HCT116 (cell line): ENCODE measurements around the gene KLHL17. TPM values are rescaled to one million over a fixed set of nuclear protein-coding genes. Genes with fewer than 3 reads are reported as not detected.
A peak's percentile ranks its signal among the peaks of the same experiment; 100 is the strongest.

Experiments
- ATAC-seq: fragments of 200-7000 bp; cut with Tn5 transposase; 2 replicates; pipeline ENCODE4 v1.9.1; 2020; ENCODE audit warnings: mild to moderate bottlenecking, moderate library complexity
- BruUV-seq: library from RNA; stranded (reverse); fragments of 400-500 nt; replicated peaks from 2 replicates; lab custom pipeline; 2021; lab: Mats Ljungman, UMichigan
- CTCF ChIA-PET: fragments of 300-600 bp; sonication (Branson Sonifier 250); formaldehyde crosslinking; loops from one replicate; lab custom pipeline; 2021; ENCODE audit warnings: antibody characterized with exemption; lab: Charles Lee
- POLR2A ChIA-PET: fragments of 300-600, 350-600 bp; sonication (Branson Sonifier 250); formaldehyde crosslinking; loops from one replicate; lab custom pipeline; 2021; ENCODE audit warnings: antibody characterized with exemption; lab: Charles Lee
- RAD21 ChIA-PET, 2 experiments: fragments of 300-600 bp; sonication (Branson Sonifier 250); formaldehyde crosslinking; loops; one replicate each; lab custom pipeline; 2023; ENCODE audit warnings: low total read pairs in 2 of 2; ENCODE audit not compliant: uncharacterized antibody in 2 of 2, unreplicated experiment in 2 of 2, low non-redundant PET in 1 of 2; lab: Charles Lee
- DNase-seq: peaks from one replicate; pipeline ENCODE4 v3.0.0-alpha.2; 2010; ENCODE audit warnings: low read depth, low spot score
- H2AFZ ChIP-seq: fragments of 200-600 bp; shearing (Covaris generic), sonication (generic); 2 replicates; pipeline ENCODE4 v1.6.1; 2017; ENCODE audit warnings: low read depth, mixed run types, mixed read lengths, antibody characterized with exemption, low read length; ENCODE audit not compliant: poor library complexity, severe bottlenecking
- H3K27ac ChIP-seq: 2 replicates; pipeline ENCODE4 v1.5.1; 2012; ENCODE audit warnings: low read depth, low read length
- H3K27me3 ChIP-seq: fragments of 200-600 bp; sonication (generic); 2 replicates; pipeline ENCODE4 v1.6.1; 2016; ENCODE audit warnings: mixed run types, low read length, mixed read lengths; ENCODE audit not compliant: insufficient read depth
- H3K36me3 ChIP-seq, 2 experiments: fragments of 200-500 bp in 1 of 2; fragments of 200-600 bp in 1 of 2; sonication (Bioruptor generic) in 1 of 2; sonication (generic) in 1 of 2; 2 replicates each; pipeline versions ENCODE4 v1.5.1 to v1.6.1; 2014 to 2016; ENCODE audit warnings: low read length in 2 of 2, inconsistent platforms in 1 of 2, mixed read lengths in 1 of 2, mixed run types in 1 of 2; ENCODE audit not compliant: insufficient read depth in 2 of 2, control insufficient read depth in 1 of 2
- H3K4me1 ChIP-seq, 2 experiments: fragments of 200-600 bp in 1 of 2; sonication (generic) in 1 of 2; 2 replicates each; pipeline versions ENCODE4 v1.5.1 to v1.6.1; 2012 to 2017; ENCODE audit warnings: low read length in 2 of 2, inconsistent platforms in 1 of 2, mild to moderate bottlenecking in 1 of 2, mixed read lengths in 1 of 2, mixed run types in 1 of 2, moderate library complexity in 1 of 2; ENCODE audit not compliant: insufficient read depth in 2 of 2, control insufficient read depth in 1 of 2
- H3K4me2 ChIP-seq: fragments of 200-600 bp; sonication (generic); 2 replicates; pipeline ENCODE4 v1.6.1; 2017; ENCODE audit warnings: mixed run types, low read length, mixed read lengths
- H3K4me3 ChIP-seq, 2 experiments: fragments of 200-600 bp in 1 of 2; sonication (generic) in 1 of 2; replicated peaks in 1 of 2; 2 replicates each; pipeline ENCODE4 v1.5.1; 2011 to 2016; ENCODE audit warnings: low read length in 2 of 2, control low read depth in 1 of 2, low read depth in 1 of 2, mild to moderate bottlenecking in 1 of 2, mixed read lengths in 1 of 2, mixed run types in 1 of 2
- H3K79me2 ChIP-seq: fragments of 200-600 bp; sonication (generic); 2 replicates; pipeline ENCODE4 v1.6.1; 2017; ENCODE audit warnings: mild to moderate bottlenecking, mixed run types, low read length, moderate library complexity, mixed read lengths; ENCODE audit not compliant: insufficient read depth
- H3K9ac ChIP-seq: fragments of 200-600 bp; sonication (generic); 2 replicates; pipeline ENCODE4 v1.6.1; 2016; ENCODE audit warnings: low read length, mixed read lengths
- H3K9me2 ChIP-seq: fragments of 200-600 bp; sonication (generic), shearing (Covaris generic); 2 replicates; pipeline ENCODE4 v1.6.1; 2017; ENCODE audit warnings: mixed run types, mild to moderate bottlenecking, moderate library complexity; ENCODE audit not compliant: insufficient read depth
- H3K9me3 ChIP-seq, 2 experiments: fragments of 200-500 bp in 1 of 2; fragments of 200-600 bp in 1 of 2; sonication (Bioruptor generic) in 1 of 2; sonication (generic) in 1 of 2; 2 replicates each; pipeline ENCODE4 v1.6.1; 2014 to 2017; ENCODE audit warnings: low read length in 2 of 2, mixed read lengths in 2 of 2, inconsistent platforms in 1 of 2, low read depth in 1 of 2, mild to moderate bottlenecking in 1 of 2, mixed run types in 1 of 2, moderate library complexity in 1 of 2; ENCODE audit not compliant: control insufficient read depth in 1 of 2, insufficient read depth in 1 of 2
- H4K20me1 ChIP-seq: fragments of 200-600 bp; sonication (generic), shearing (Covaris generic); 2 replicates; pipeline ENCODE4 v1.6.1; 2017; ENCODE audit warnings: mixed run types, mild to moderate bottlenecking, moderate library complexity; ENCODE audit not compliant: insufficient read depth
- ATF3 ChIP-seq: IDR thresholded peaks from 2 replicates; pipeline ENCODE4 v1.6.1; 2012
- EGR1 ChIP-seq: IDR thresholded peaks from 2 replicates; pipeline ENCODE4 v1.6.1; 2012; ENCODE audit warnings: low read depth
- EZH2 ChIP-seq: fragments of 200-600 bp; sonication (generic); IDR thresholded peaks from 2 replicates; pipeline ENCODE4 v1.6.1; 2017; ENCODE audit warnings: antibody characterized with exemption, mixed run types
- EZH2phosphoT487 ChIP-seq: fragments of 200-600 bp; IDR thresholded peaks from 2 replicates; pipeline ENCODE4 v1.6.1; 2018; ENCODE audit warnings: antibody characterized with exemption, borderline replicate concordance
- FOSL1 ChIP-seq: IDR thresholded peaks from 2 replicates; pipeline ENCODE4 v1.6.1; 2012; ENCODE audit warnings: low read depth
- JUND ChIP-seq: IDR thresholded peaks from 2 replicates; pipeline ENCODE4 v1.6.1; 2012
- POLR2A ChIP-seq: IDR thresholded peaks from 2 replicates; pipeline ENCODE4 v1.7.0; 2011; ENCODE audit warnings: borderline replicate concordance; ENCODE audit not compliant: insufficient read depth, insufficient read length; ENCODE audit errors: extremely low read depth
- POLR2AphosphoS5 ChIP-seq: IDR thresholded peaks from 2 replicates; pipeline ENCODE4 v1.6.1; 2011; ENCODE audit warnings: mild to moderate bottlenecking, low read depth, low read length, moderate library complexity
- RAD21 ChIP-seq: IDR thresholded peaks from 2 replicates; pipeline ENCODE4 v1.6.1; 2012; ENCODE audit warnings: low read depth, mild to moderate bottlenecking
- SIN3A ChIP-seq: IDR thresholded peaks from 2 replicates; pipeline ENCODE4 v1.6.1; 2012; ENCODE audit warnings: low read depth
- SRF ChIP-seq: IDR thresholded peaks from 2 replicates; pipeline ENCODE4 v1.6.1; 2012; ENCODE audit warnings: low read depth
- TCF7L2 ChIP-seq: IDR thresholded peaks from 2 replicates; pipeline ENCODE4 v1.7.0; 2011; ENCODE audit warnings: borderline replicate concordance, inconsistent platforms; ENCODE audit not compliant: insufficient read depth, insufficient read length; ENCODE audit errors: extremely low read depth
- ZFX ChIP-seq: fragments of 450-650 bp; IDR thresholded peaks from 2 replicates; pipeline ENCODE4 v1.6.1; 2017
- ZNF274 ChIP-seq: fragments of 200-500 bp; sonication (Bioruptor generic); IDR thresholded peaks from 2 replicates; pipeline ENCODE4 v1.6.1; 2014; ENCODE audit warnings: mild to moderate bottlenecking, low read depth, low read length, inconsistent platforms
- intact Hi-C: fragments of 100-400 bp; cut with micrococcal nuclease; formaldehyde crosslinking; loops from 2 replicates; pipeline ENCODE4 v1.10.0; 2022
- total RNA-seq: library from RNA; stranded (reverse); gene quantifications from one replicate; pipeline ENCODE4 v1.2.1, GENCODE V29; 2021; ENCODE audit not compliant: unreplicated experiment
- TF ChIP-seq, protein P1 (sequence below), 3 experiments: fragments of 200-600 bp in 1 of 3; sonication (generic) in 1 of 3; IDR thresholded peaks in 2 of 3; conservative IDR thresholded peaks in 1 of 3; 2 replicates each; pipeline ENCODE4 v1.5.1; 2012 to 2017; ENCODE audit warnings: low read depth in 2 of 3, low read length in 2 of 3, antibody characterized with exemption in 1 of 3, borderline replicate concordance in 1 of 3, control low read depth in 1 of 3, mild to moderate bottlenecking in 1 of 3, mixed read lengths in 1 of 3, mixed run types in 1 of 3, moderate library complexity in 1 of 3; ENCODE audit not compliant: insufficient read depth in 1 of 3
- TF ChIP-seq, protein P2 (sequence below): IDR thresholded peaks from 2 replicates; pipeline ENCODE4 v1.6.1; 2012

Gene KLHL17
- total RNA-seq, 1 experiment from 2014 or later, result 100.0 TPM

GRCh38 chr1:997993-998744 is 37.8 kb downstream of the KLHL17 start (continued):
- TF ChIP-seq, protein P1, sequence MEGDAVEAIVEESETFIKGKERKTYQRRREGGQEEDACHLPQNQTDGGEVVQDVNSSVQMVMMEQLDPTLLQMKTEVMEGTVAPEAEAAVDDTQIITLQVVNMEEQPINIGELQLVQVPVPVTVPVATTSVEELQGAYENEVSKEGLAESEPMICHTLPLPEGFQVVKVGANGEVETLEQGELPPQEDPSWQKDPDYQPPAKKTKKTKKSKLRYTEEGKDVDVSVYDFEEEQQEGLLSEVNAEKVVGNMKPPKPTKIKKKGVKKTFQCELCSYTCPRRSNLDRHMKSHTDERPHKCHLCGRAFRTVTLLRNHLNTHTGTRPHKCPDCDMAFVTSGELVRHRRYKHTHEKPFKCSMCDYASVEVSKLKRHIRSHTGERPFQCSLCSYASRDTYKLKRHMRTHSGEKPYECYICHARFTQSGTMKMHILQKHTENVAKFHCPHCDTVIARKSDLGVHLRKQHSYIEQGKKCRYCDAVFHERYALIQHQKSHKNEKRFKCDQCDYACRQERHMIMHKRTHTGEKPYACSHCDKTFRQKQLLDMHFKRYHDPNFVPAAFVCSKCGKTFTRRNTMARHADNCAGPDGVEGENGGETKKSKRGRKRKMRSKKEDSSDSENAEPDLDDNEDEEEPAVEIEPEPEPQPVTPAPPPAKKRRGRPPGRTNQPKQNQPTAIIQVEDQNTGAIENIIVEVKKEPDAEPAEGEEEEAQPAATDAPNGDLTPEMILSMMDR (IDR thresholded peaks at IDR 0.05 in 2 of 3, conservative IDR thresholded peaks at IDR 0.05 in 1 of 3; ENCODE audit: borderline replicate concordance in 1 of 3, insufficient read depth in 1 of 3, low read depth in 2 of 3, low read length in 2 of 3), result no peak
- TF ChIP-seq RAD21 (no peak), ZFX (no peak), POLR2AphosphoS5 (no peak), FOSL1 (no peak), SIN3A (no peak), EGR1 (no peak), EZH2phosphoT487 (no peak), SRF (no peak)
- TF ChIP-seq, protein P2, sequence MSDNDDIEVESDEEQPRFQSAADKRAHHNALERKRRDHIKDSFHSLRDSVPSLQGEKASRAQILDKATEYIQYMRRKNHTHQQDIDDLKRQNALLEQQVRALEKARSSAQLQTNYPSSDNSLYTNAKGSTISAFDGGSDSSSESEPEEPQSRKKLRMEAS, result no peak
- TF ChIP-seq, all 23 proteins: peak for 0

DNA sequence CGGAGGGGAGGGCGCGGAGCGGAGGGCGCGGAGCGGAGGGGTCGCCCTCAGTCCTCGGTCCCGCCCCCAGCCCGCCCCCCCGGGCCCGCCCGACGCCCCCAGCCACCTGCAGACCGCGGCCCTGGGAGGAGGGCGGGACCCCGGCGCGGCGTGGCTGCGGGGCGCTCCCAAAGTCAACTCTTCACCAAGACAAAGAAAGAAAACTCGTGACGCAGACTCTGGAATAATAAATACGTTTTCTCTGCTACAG is 38.3 kb downstream of the KLHL17 start:
- BruUV-seq, result no TSS peak
- Histone ChIP-seq H3K4me1 (peaks cover 9 to 54% of the 10 kb centered on the region in 2 experiments; a peak in 3 of 4 replicates), H3K79me2 (peaks cover 29% of the 10 kb centered on the region), H3K36me3 (no peaks in the 10 kb centered on the region), H2AFZ (no peak overlapping the region), H3K4me2 (peak overlapping the region; percentile 98), H3K9me2 (no peaks in the 10 kb centered on the region), H3K9me3 (no peaks in the 10 kb centered on the region), H3K27me3 (no peaks in the 10 kb centered on the region)
- ChIA-PET RAD21 (no interaction called here), CTCF (interaction anchor here (1.0 kb wide), 1 partner anchor 14 kb away, joined by 4 read pairs; no protein-coding TSS in a partner anchor), POLR2A (interaction anchor here (1.0 kb wide), 1 partner anchor 14 kb away, joined by 3 read pairs; no protein-coding TSS in a partner anchor)
- DNase-seq, result no peak
- TF ChIP-seq SIN3A (no peak), RAD21 (no peak), POLR2A (no peak), ZNF274 (no peak), EZH2 (no peak), JUND (no peak), SRF (no peak), ATF3 (no peak), TCF7L2 (no peak)
- TF ChIP-seq, all 23 proteins: peak for 0
- ATAC-seq, result no peak
- Histone ChIP-seq H3K4me3 (peak overlapping the region; percentile 75 to 83), H3K9ac (peak overlapping the region; percentile 100), H3K27ac (peak overlapping the region; percentile 99), H4K20me1 (peaks cover 8% of the 10 kb centered on the region; the same call in 1 of the 2 replicates)
- intact Hi-C loops, result no loop called here
